ENCODE results near the gene PDGFRB.
"Not testable (repeated sequence)": the region's sequence is repeated elsewhere in the genome, so short reads cannot be mapped to it uniquely, and the experiment has no call there.

PDGFRB gene

GRCh38 chr5:150112201-150113046, 43.2 kb downstream of the PDGFRB start:
- peak; percentile 91 for DNase-seq

GRCh38 chr5:150111122-150111521, 44.5 kb downstream of the PDGFRB start:
- DNase-seq = no peak

- no peak for DNase-seq
These were observed 45.7 kb downstream of the PDGFRB start for GRCh38 chr5:150109921-150110320.

GRCh38 chr5:150108711-150109514, 46.7 kb downstream of the PDGFRB start:
- no peak for DNase-seq

GRCh38 chr5:150107909-150108447, 47.7 kb downstream of the PDGFRB start:
- peak; percentile 73 for DNase-seq

GRCh38 chr5:150106674-150107426, 48.8 kb downstream of the PDGFRB start:
- DNase-seq = no peak

- DNase-seq = no peak
These were observed 49.6 kb downstream of the PDGFRB start for GRCh38 chr5:150105928-150106615.

GRCh38 chr5:150104550-150104870, 51.1 kb downstream of the PDGFRB start:
- DNase-seq = no peak

GRCh38 chr5:150103678-150104549, 51.7 kb downstream of the PDGFRB start:
- no peak for DNase-seq

GRCh38 chr5:150101023-150101422, 54.6 kb downstream of the PDGFRB start:
- DNase-seq = no peak

- DNase-seq = no peak
These were observed 58.5 kb downstream of the PDGFRB start for GRCh38 chr5:150097152-150097551.

GRCh38 chr5:150092159-150092787, 63.4 kb downstream of the PDGFRB start:
- DNase-seq = no peak

- no peak for DNase-seq
These were observed 69.5 kb downstream of the PDGFRB start, which contains the start of gene CSF1R for GRCh38 chr5:150085950-150086715. Gene CSF1R (minus strand): TSS chr5:150086554. CDS start chr5:150086427, 127 bp downstream.

GRCh38 chr5:150085191-150085912, 70.3 kb downstream of the PDGFRB start:
- DNase-seq = no peak

- DNase-seq = not testable (repeated sequence)
These were observed 70.9 kb downstream of the PDGFRB start for GRCh38 chr5:150084754-150085153.

- DNase-seq = no peak
These were observed 72.8 kb downstream of the PDGFRB start for GRCh38 chr5:150082889-150083288.

- no peak for DNase-seq
These were observed 73.3 kb downstream of the PDGFRB start for GRCh38 chr5:150082374-150082773.

- no peak for DNase-seq
These were observed 73.9 kb downstream of the PDGFRB start for GRCh38 chr5:150081541-150082283.
